KOPT-K1 (cell line): ENCODE data around the gene SLC51B.
"Not testable (repeated sequence)": the region's sequence is repeated elsewhere in the genome, so short reads cannot be mapped to it uniquely, and the experiment has no call there.

Experiments
- H3K27ac ChIP-seq: fragments of 200-600 bp; sonication (generic); 2 replicates; pipeline ENCODE4 v1.5.1; 2016; ENCODE audit warnings: antibody characterized with exemption, mild to moderate bottlenecking, low read depth, low read length; ENCODE audit not compliant: poor library complexity, severe bottlenecking
- H3K36me3 ChIP-seq: fragments of 200-600 bp; sonication (generic); 2 replicates; pipeline ENCODE4 v1.5.1; 2017; ENCODE audit warnings: antibody characterized with exemption, mild to moderate bottlenecking, low read length, moderate library complexity; ENCODE audit not compliant: insufficient read depth
- H3K9me3 ChIP-seq: fragments of 200-600 bp; sonication (generic); 2 replicates; pipeline ENCODE4 v1.5.1; 2017; ENCODE audit warnings: antibody characterized with exemption, low read length, mild to moderate bottlenecking; ENCODE audit not compliant: insufficient read depth, poor library complexity, severe bottlenecking

The SLC51B gene

DNA sequence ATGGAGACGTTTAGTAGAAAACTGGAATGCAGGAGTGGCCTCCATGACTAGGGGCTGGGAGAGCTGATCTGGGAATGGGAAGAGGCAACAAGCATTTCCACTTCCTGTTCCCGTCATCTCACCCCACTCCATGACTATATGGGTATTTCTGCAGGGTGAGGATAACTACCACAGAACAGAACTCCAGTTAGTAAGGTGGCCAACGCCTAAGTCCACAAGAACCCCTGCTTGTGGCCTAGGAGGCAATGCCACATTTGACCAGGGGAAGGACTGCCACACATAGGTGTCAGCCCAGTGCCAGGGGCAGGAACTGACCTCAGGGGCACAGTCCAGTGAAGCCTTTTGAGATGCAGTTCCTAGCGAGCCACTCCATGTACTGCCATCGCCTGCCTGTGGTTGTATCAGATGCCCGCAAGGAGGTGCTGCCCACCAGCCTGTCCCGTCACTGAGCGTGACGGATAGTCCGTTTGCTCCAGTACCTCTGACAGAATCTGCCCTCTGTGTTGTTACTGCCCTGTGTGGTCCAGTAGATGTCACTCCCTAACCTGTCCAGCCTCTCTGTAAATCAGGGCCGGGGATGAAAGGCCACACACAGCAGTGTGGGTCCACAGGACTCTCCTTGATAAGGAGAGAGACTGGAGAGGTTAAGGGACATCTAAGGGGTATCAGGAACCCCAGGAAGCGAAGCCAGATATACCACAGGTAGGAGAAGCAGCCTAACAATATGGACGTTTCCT lies 12.2 kb upstream of the SLC51B start:
- Histone ChIP-seq H3K9me3 (no peaks in the 10 kb centered on the region), H3K27ac (no peak overlapping the region), H3K36me3 (no peaks in the 10 kb centered on the region)

GRCh38 chr15:65033659-65034269 lies 11.4 kb upstream of the SLC51B start:
- Histone ChIP-seq H3K27ac (no peak overlapping the region), H3K36me3 (no peaks in the 10 kb centered on the region), H3K9me3 (no peaks in the 10 kb centered on the region)

DNA sequence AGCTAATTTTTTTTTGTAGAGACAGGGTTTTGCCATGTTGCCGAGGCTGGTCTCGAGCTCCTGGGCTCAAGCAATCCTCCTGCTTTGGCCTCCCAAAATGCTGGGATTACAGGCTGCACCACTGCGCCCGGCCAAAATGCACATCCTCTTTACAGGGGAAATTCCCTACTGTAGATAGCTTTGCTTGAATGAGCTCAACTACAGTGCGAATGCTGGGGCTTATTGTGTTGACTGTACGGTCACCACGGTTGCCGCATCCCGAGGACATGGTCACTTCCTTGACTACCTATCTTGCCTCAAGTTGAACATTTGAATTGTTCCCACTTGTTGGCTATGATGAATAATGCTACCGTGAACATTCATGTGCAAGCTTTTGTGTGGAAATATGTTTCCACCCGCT lies 10.5 kb upstream of the SLC51B start:
- no peaks in the 10 kb centered on the region for H3K9me3 ChIP-seq
- H3K27ac ChIP-seq, result no peak overlapping the region
- H3K36me3 ChIP-seq, result no peaks in the 10 kb centered on the region

DNA sequence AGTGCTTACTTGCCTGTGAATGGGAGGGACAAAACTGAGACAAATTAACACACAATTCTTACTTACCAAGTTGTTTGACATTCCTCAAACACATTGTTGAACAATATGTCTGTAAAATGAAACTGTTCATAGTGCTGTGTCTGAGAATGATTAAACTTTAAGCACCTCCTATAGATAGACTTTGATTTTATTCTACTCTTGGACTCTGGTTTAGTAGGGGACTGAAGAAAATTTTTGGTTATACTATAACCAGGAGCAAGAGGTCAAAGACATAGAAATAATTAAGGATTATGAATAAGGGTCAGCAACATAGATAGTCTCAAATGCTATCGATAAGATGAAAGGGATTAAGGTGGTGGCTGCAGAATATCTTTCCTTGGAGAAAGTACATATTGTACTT lies 7.9 kb upstream of the SLC51B start:
- Histone ChIP-seq H3K9me3 (no peaks in the 10 kb centered on the region), H3K36me3 (no peaks in the 10 kb centered on the region), H3K27ac (no peak overlapping the region)

DNA sequence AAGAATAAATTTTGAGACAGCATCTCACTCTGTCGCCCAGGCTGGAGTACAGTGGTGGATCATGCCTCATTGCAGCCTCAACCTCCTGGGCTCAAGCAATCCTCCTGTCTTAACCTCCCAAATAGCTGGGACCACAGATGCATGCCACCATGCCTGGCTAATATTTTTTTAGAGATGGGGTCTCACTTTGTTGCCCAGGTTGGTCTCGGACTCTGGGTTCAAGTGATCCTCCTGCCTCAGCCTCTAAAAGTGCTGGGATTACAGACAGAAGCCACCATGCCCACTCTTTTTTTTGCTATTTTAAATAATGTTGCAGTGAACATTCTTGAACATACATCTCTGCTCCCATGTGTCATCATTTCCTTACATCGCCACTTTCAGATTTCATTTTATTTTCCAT lies 6.8 kb upstream of the SLC51B start:
- no peak overlapping the region for H3K27ac ChIP-seq
- no peaks in the 10 kb centered on the region for H3K9me3 ChIP-seq
- no peaks in the 10 kb centered on the region for H3K36me3 ChIP-seq

DNA sequence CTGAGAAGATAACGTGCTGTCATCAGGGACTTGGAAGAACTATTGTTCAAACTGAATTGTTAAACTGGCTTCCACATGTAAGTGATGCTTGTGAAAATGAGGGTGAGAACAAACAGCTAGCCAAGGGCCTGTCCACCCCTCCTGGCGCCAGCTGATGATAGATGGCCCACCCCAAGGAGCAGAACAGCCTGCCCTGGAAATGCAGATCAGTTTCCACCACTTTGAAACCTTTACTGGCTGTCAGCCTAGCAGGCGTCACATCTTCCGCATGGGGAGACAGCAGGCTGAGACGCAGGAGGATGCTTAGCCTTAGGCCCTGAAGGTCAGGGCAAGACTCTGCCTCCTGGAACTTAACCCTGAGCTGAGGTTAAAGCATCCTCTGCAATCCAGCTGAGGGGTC lies 6.4 kb upstream of the SLC51B start:
- Histone ChIP-seq H3K27ac (no peak overlapping the region), H3K9me3 (no peaks in the 10 kb centered on the region), H3K36me3 (no peaks in the 10 kb centered on the region)

- Histone ChIP-seq H3K36me3 (no peaks in the 10 kb centered on the region), H3K27ac (no peak overlapping the region)
Observed at GRCh38 chr15:65040461-65040860, 4.7 kb upstream of the SLC51B start.

GRCh38 chr15:65041787-65042186 lies 3.4 kb upstream of the SLC51B start:
- no peak overlapping the region for H3K27ac ChIP-seq

More at GRCh38 chr15:65040461-65040860, 4.7 kb upstream of the SLC51B start:
- H3K9me3 ChIP-seq, result no peaks in the 10 kb centered on the region

GRCh38 chr15:65042776-65043327 lies 2.3 kb upstream of the SLC51B start:
- no peaks in the 10 kb centered on the region for H3K9me3 ChIP-seq
- H3K36me3 ChIP-seq, result no peaks in the 10 kb centered on the region
- H3K27ac ChIP-seq, result no peak overlapping the region

More at GRCh38 chr15:65041787-65042186, 3.4 kb upstream of the SLC51B start:
- no peaks in the 10 kb centered on the region for H3K36me3 ChIP-seq
- no peaks in the 10 kb centered on the region for H3K9me3 ChIP-seq

DNA sequence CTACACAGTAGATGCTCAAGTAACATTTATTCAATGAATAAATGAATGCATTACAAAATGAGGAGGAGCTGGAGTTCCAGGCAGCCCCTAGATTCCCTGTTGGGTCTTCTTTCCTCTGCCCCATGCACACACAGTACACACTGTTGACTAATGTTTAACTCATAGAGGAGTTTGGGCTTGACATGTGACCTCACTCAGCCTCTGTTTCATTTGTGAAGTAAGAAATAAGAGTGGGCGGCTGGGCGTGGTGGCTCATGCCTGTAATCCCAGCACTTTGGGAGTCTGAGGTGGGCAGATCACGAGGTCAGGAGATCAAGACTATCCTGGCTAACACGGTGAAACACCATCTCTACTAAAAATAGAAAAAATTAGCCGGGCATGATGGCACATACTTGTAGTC lies 969 bp upstream of the SLC51B start:
- H3K36me3 ChIP-seq, H3K27ac ChIP-seq, H3K9me3 ChIP-seq: not testable (repeated sequence)

DNA sequence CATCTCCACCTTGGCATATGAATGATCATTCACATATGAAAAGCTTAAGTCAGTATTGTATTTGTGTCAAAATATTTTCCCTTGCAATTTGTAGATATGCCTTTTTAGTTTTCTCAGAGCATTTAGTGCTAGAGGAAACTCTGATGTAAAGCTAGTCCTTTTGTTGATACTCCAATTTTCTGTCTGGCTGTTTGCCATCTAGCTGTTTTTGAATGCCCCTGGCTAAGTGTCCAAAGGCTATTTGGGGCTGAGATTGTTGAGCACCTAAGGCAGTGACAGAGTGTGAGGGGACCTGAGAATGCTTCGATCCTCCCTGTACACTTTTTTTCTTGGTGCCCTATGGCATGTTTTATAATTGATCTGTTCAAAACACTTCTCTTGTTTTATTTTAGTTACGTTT lies 3.1 kb downstream of the SLC51B start:
- H3K36me3 ChIP-seq, result no peaks in the 10 kb centered on the region
- no peak overlapping the region for H3K27ac ChIP-seq
- no peaks in the 10 kb centered on the region for H3K9me3 ChIP-seq

DNA sequence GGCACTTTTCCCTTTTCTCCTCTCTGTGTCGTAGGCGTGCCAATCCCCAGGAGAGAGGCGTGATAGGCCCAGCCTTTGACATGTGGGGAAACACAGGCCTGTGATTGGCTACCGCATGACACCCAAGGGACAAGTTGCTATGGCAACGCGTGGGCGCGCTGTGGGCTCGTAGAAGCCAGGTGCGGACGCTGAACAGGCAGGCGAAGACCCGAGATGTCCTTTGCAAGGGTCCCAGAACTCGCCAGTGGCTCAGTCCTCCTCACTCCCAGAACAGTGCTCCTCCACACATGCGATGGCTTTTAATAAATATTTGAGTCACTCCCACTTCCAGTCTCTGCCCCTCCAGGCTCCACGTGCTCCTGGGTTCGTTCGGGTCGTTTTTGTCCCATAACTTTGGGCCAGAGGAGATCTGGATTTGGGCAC lies 4.2 kb downstream of the SLC51B start:
- Histone ChIP-seq H3K27ac (no peak overlapping the region), H3K36me3 (no peaks in the 10 kb centered on the region), H3K9me3 (no peaks in the 10 kb centered on the region)

- H3K36me3 ChIP-seq, result no peaks in the 10 kb centered on the region
- H3K9me3 ChIP-seq, result no peaks in the 10 kb centered on the region
- no peak overlapping the region for H3K27ac ChIP-seq
Observed at GRCh38 chr15:65050270-65050669, 5.1 kb downstream of the SLC51B start.

DNA sequence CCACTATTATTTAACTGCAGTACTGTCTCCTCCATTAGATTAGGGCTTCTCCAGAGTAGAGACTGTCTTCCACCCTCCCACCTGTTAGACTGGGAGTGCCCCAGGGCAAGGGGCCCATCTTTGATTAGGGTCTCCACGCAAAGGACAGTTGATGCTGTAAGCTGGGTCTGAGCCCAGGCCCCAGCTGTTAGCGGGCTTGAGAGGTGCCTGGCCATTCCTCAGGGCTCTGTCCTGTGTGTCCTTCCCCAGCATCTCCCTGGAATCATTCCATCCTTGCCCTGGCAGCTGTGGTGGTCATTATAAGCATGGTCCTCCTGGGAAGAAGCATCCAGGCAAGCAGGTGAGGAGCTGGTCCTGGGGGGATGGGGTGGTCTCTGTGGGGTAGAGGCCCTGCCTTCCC lies 6.1 kb downstream of the SLC51B start:
- no peaks in the 10 kb centered on the region for H3K36me3 ChIP-seq
- H3K9me3 ChIP-seq, result no peaks in the 10 kb centered on the region
- H3K27ac ChIP-seq, result no peak overlapping the region

- H3K36me3 ChIP-seq, result no peaks in the 10 kb centered on the region
Observed at GRCh38 chr15:65052956-65053355, 7.8 kb downstream of the SLC51B start.

More at GRCh38 chr15:65052956-65053355, 7.8 kb downstream of the SLC51B start:
- Histone ChIP-seq H3K27ac (no peak overlapping the region), H3K9me3 (no peaks in the 10 kb centered on the region)
